Osteoblast (primary cell): Measurements from ENCODE around the gene CREBL2. TPM values are rescaled to one million over a fixed set of nuclear protein-coding genes. Genes with fewer than 3 reads are reported as not detected.
A peak's percentile ranks its signal among the peaks of the same experiment; 100 is the strongest.

Experiments used
- DNase-seq: peaks from one replicate; pipeline ENCODE4 v3.0.0; 2011; ENCODE audit warnings: low spot score, mixed read lengths; ENCODE audit not compliant: insufficient read length; ENCODE audit errors: missing footprints
- H2AFZ ChIP-seq: 2 replicates; pipeline ENCODE4 v1.6.0; 2011; ENCODE audit warnings: mild to moderate bottlenecking, low read length
- H3K27ac ChIP-seq: 2 replicates; pipeline ENCODE4 v1.5.1; 2011; ENCODE audit warnings: mild to moderate bottlenecking, low read depth, low read length, moderate library complexity
- H3K27me3 ChIP-seq: 2 replicates; pipeline ENCODE4 v1.6.0; 2012; ENCODE audit warnings: mild to moderate bottlenecking, control low read depth, inconsistent platforms, low read length, moderate library complexity; ENCODE audit not compliant: insufficient read depth
- H3K36me3 ChIP-seq: 2 replicates; pipeline ENCODE4 v1.5.1; 2011; ENCODE audit warnings: mild to moderate bottlenecking, low read length, control low read depth, moderate library complexity; ENCODE audit not compliant: insufficient read depth
- H3K4me1 ChIP-seq: 2 replicates; pipeline ENCODE4 v1.5.1; 2011; ENCODE audit warnings: mild to moderate bottlenecking, low read length, control low read depth, moderate library complexity; ENCODE audit not compliant: insufficient read depth
- H3K4me2 ChIP-seq: 2 replicates; pipeline ENCODE4 v1.6.0; 2011; ENCODE audit warnings: mild to moderate bottlenecking, low read length; ENCODE audit not compliant: insufficient read depth
- H3K4me3 ChIP-seq: fragments of 200-600 bp; sonication (generic); 3 replicates; pipeline ENCODE4 v1.5.1; 2012; ENCODE audit warnings: mild to moderate bottlenecking, low read length, inconsistent platforms; ENCODE audit not compliant: insufficient read depth
- H3K79me2 ChIP-seq: 2 replicates; pipeline ENCODE4 v1.6.0; 2012; ENCODE audit warnings: mild to moderate bottlenecking, low read length, control low read depth, inconsistent platforms; ENCODE audit not compliant: insufficient read depth
- H3K9me3 ChIP-seq: 2 replicates; pipeline ENCODE4 v1.5.1; 2011; ENCODE audit warnings: low read depth, low read length, control low read depth
- H4K20me1 ChIP-seq: 2 replicates; pipeline ENCODE4 v1.6.0; 2012; ENCODE audit warnings: mild to moderate bottlenecking, low read length, control low read depth; ENCODE audit not compliant: insufficient read depth
- CTCF ChIP-seq: IDR thresholded peaks from 2 replicates; pipeline ENCODE4 v1.5.1; 2011; ENCODE audit warnings: mild to moderate bottlenecking, low read depth, low read length, moderate library complexity; ENCODE audit errors: extremely low read depth
- total RNA-seq: library from RNA; depleted of rRNA; stranded (reverse); fragments of >200 nt; gene quantifications from 2 replicates; pipeline ENCODE4 v1.2.3, GENCODE V29; 2012

The CREBL2 gene
- total RNA-seq, 1 donor = 47.0 TPM

GRCh38 chr12:12686472-12686871 lies 74.8 kb downstream of the CREBL2 start:
- Histone ChIP-seq H3K27me3 (no peaks in the 10 kb centered on the region), H3K4me2 (no peak overlapping the region), H3K4me3 (no peak overlapping the region), H3K36me3 (no peaks in the 10 kb centered on the region), H3K27ac (no peak overlapping the region), H3K79me2 (no peaks in the 10 kb centered on the region), H2AFZ (no peak overlapping the region), H3K4me1 (peaks cover 13% of the 10 kb centered on the region), H3K9me3 (no peaks in the 10 kb centered on the region), H4K20me1 (no peaks in the 10 kb centered on the region)
- no peak for TF ChIP-seq CTCF
- DNase-seq = no peak

GRCh38 chr12:12686925-12687324 lies 75.2 kb downstream of the CREBL2 start:
- Histone ChIP-seq H3K4me1 (peaks cover 13% of the 10 kb centered on the region), H3K27ac (no peak overlapping the region), H3K27me3 (no peaks in the 10 kb centered on the region), H3K4me2 (peak overlapping the region; percentile 22), H4K20me1 (no peaks in the 10 kb centered on the region), H2AFZ (no peak overlapping the region), H3K9me3 (no peaks in the 10 kb centered on the region), H3K4me3 (no peak overlapping the region), H3K36me3 (no peaks in the 10 kb centered on the region), H3K79me2 (no peaks in the 10 kb centered on the region)
- no peak for DNase-seq
- no peak for TF ChIP-seq CTCF

GRCh38 chr12:12689647-12690300 lies 78.1 kb downstream of the CREBL2 start:
- Histone ChIP-seq H3K4me2 (no peak overlapping the region), H3K4me3 (no peak overlapping the region), H3K4me1 (peaks cover 13% of the 10 kb centered on the region), H4K20me1 (no peaks in the 10 kb centered on the region), H3K27me3 (no peaks in the 10 kb centered on the region), H2AFZ (no peak overlapping the region), H3K36me3 (no peaks in the 10 kb centered on the region), H3K79me2 (no peaks in the 10 kb centered on the region), H3K27ac (no peak overlapping the region), H3K9me3 (no peaks in the 10 kb centered on the region)
- DNase-seq = no peak
- TF ChIP-seq CTCF = no peak

GRCh38 chr12:12691549-12691948 lies 79.9 kb downstream of the CREBL2 start:
- DNase-seq = no peak
- Histone ChIP-seq H3K36me3 (no peaks in the 10 kb centered on the region), H3K79me2 (no peaks in the 10 kb centered on the region), H4K20me1 (no peaks in the 10 kb centered on the region), H3K9me3 (no peaks in the 10 kb centered on the region), H3K4me3 (no peak overlapping the region), H3K4me1 (peaks cover 15% of the 10 kb centered on the region), H3K4me2 (no peak overlapping the region), H3K27me3 (no peaks in the 10 kb centered on the region), H3K27ac (no peak overlapping the region), H2AFZ (no peak overlapping the region)
- TF ChIP-seq CTCF = no peak
